ENCODE measurements around the gene SCPEP1.

Gene SCPEP1

GRCh38 chr17:57044976-57045867 is 67.3 kb downstream of the SCPEP1 start:
- DNase-seq = no peak

- DNase-seq = no peak
Measured at GRCh38 chr17:57045868-57046704, 68.2 kb downstream of the SCPEP1 start.

- no peak for DNase-seq
Measured at GRCh38 chr17:57046749-57047148, 68.8 kb downstream of the SCPEP1 start.

- no peak for DNase-seq
Measured at GRCh38 chr17:57048096-57048495, 70.2 kb downstream of the SCPEP1 start.

GRCh38 chr17:57050306-57050705 is 72.4 kb downstream of the SCPEP1 start:
- DNase-seq = no peak

- no peak for DNase-seq
Measured at GRCh38 chr17:57051886-57052361, 74.0 kb downstream of the SCPEP1 start.

All from NCI-H526 (cell line).